Measurements from ENCODE around the gene BMPR1B. TPM values are rescaled to one million over a fixed set of nuclear protein-coding genes. Genes with fewer than 3 reads are reported as not detected.

BMPR1B gene
- polyA plus RNA-seq, 3 donors, result 0.18 to 0.48 (median 0.34) TPM

DNA sequence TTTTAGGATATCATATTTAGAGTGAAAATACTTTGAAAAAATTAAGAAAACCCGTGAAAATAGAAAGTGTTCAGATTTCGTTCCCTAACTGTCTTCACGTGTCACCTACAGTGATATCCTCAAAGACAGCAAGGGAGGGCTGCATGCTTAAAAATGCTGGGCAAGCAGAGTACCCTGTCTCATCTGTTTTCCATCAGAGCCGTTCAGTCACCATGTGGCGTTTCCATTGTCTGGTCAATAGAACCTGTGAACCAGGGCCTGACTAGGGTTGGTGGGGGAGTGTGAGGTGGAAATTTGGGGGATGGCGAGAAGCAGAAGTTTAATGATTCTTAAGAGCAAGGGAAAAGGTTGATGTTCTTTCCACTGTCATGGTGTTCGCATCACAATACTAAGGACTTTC lies 173.9 kb downstream of the BMPR1B start:
- 89 to 93% (median 89%) methylated on average over 7 of the region's 7 CpGs for WGBS, 3 donors
- H3K27ac ChIP-seq (ENCODE audit: low read depth, low read length), result no peak overlapping the region

GRCh38 chr4:94932366-94932765 lies 174.6 kb downstream of the BMPR1B start:
- H3K27ac ChIP-seq (ENCODE audit: low read depth, low read length), result no peak overlapping the region

DNA sequence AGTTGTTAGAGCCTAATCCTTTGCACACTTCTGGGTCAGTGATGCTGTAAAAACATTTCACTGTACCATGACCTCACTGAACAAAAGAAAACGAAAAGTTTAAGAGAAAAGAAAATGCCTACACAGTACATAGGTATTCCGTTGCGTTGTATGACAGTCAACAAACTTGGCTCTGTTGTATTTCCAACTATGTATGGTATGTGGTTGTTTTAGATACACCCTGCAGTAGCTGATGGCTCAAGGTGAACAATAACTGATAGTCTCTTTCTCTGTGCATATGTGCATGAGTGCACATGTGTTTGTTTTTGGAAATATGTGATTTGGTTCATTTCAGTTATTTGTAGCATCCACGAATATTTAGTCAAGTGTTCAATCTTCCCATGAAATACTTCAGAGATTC lies 176.0 kb downstream of the BMPR1B start:
- 57 to 81% (median 70%) methylated on average over 4 of the region's 4 CpGs for WGBS, 3 donors
- H3K27ac ChIP-seq (ENCODE audit: low read depth, low read length), result no peak overlapping the region

DNA sequence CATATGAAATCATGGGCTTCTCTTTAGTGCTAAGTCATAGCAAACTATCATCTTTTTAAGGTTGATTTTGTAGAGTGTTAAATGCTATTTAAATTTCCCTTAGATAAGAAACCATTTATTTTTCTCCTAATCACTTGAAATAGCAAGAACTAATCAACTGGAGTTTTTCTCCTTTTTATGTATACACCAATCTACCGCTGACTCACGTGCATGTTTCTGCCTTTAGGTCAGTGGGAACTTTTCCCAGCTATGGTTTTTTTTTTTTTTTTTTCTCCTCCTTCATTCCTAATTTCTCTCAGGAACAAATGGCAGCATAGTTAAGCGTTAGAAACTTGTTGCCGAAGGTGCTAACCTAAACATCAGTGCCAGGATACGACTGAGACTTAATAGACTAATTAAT lies 176.4 kb downstream of the BMPR1B start:
- H3K27ac ChIP-seq (ENCODE audit: low read depth, low read length), result no peak overlapping the region
- WGBS, 3 donors, result 73 to 77% (median 75%) methylated on average over 5 of the region's 5 CpGs

- H3K27ac ChIP-seq (ENCODE audit: low read depth, low read length), result no peak overlapping the region
Observed at GRCh38 chr4:94934864-94935263, 177.1 kb downstream of the BMPR1B start.

DNA sequence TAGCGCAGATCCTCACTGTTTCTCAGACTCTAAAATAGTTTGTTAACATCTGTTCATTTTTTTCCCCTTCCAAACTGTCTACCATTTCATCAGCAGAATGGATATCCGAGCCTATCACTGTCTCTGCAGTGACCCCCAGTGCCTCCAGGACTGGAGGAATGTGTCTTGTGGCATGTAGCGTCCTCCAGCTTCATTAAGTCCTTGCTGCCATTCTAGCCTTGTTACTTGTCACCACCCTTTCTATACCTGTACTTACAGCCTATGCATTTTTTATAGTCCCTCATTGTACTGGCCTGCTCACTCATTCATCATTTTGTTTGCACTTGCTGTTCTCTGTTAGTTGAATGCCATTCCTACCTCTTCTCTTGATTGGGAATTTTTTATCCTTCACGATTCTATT lies 179.1 kb downstream of the BMPR1B start:
- H3K27ac ChIP-seq (ENCODE audit: low read depth, low read length), result no peak overlapping the region
- 81 to 84% (median 82%) methylated on average over 4 of the region's 4 CpGs for WGBS, 3 donors

- 78 to 85% (median 84%) methylated on average over 2 of the region's 2 CpGs for WGBS, 3 donors
- H3K27ac ChIP-seq (ENCODE audit: low read depth, low read length), result no peak overlapping the region
Observed at GRCh38 chr4:94939791-94940519, 182.2 kb downstream of the BMPR1B start.

- no peak overlapping the region for H3K27ac ChIP-seq (ENCODE audit: low read depth, low read length)
- 89 to 92% (median 91%) methylated on average over 5 of the region's 5 CpGs for WGBS, 3 donors
Observed at GRCh38 chr4:94940520-94940908, 182.8 kb downstream of the BMPR1B start.

DNA sequence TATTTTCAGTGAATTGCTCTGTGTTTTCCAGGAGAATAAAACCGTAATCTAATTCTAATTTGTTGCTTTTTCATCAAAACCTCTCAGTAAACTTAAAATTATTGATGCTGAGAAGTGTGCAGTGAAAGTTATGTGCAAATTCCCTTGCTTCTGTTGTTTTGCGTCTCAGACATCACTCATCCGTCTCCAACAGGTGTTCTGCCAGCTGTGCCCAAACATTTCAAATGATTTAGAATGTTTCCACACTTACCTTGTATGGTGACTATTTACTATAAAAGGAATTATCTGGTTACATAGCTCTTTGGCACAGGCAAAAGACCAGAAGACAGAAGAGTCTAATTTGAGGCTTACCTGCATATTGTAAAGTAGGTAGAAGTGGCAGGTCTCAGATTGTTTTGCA lies 184.0 kb downstream of the BMPR1B start:
- H3K27ac ChIP-seq (ENCODE audit: low read depth, low read length), result no peak overlapping the region
- 64 to 79% (median 79%) methylated on average over 3 of the region's 3 CpGs for WGBS, 3 donors

GRCh38 chr4:94944726-94945125 lies 187.0 kb downstream of the BMPR1B start:
- WGBS, 3 donors, result 80 to 86% (median 82%) methylated on average over 2 of the region's 2 CpGs
- no peak overlapping the region for H3K27ac ChIP-seq (ENCODE audit: low read depth, low read length)

DNA sequence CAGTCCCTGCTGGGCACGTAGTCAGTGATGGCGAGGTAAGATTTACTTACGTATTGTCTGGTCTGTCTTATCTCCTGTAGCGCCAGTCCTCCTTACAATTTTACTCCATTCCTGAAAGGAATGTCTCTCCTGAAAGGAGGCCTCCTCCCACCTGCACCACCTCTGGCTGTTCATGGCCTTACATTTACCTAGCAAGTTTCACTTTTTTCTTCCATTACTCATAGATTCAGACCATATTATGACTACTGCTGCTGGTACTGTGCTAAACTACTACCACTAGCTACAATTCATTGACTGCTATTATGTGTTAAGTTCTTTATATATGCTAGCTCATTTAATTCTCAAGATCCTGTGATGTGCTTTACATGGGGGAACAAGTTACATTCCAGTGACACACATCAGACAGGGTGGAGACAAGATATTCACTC lies 189.9 kb downstream of the BMPR1B start:
- 63 to 94% (median 90%) methylated on average over 4 of the region's 4 CpGs for WGBS, 3 donors
- no peak overlapping the region for H3K27ac ChIP-seq (ENCODE audit: low read depth, low read length)

DNA sequence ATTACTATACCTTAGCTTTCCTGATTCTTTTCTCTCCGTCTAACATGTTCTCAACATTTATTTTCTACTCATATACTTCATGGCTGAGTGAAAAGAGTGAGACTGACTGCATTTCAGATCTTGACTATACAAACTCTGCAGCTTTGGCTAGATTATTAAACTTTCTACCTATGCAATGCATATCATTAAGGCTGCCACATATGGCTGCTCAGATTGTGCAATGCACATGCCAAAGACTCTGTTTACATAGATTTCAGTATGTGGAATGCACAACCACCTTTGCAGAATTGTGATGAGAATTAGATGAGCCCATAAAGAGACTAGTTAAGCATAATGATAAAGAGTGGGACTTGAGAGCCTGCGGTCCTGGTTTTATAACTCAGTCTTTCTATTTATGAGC lies 196.5 kb downstream of the BMPR1B start:
- 85 to 94% (median 93%) methylated on average over 2 of the region's 2 CpGs for WGBS, 3 donors
- H3K27ac ChIP-seq (ENCODE audit: low read depth, low read length), result no peak overlapping the region

DNA sequence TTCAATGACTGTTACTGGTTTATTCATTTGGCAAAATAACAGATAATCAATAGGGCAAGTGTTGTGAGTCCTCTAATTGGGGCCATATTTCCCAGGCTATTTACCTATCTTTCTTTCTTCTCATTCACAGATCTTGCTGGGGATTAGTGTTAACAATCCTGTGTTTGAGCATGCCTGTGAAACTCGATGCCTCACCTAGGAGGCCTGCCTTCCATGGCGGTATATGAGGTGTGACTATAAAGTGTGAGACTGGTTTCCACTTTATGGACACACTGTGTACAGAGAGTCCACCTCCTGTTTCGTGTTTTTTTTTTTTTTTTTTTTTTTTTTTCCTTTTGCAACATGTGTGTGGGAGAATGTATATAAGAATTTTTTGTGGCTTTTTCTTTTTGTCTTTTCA lies 199.3 kb downstream of the BMPR1B start:
- 57 to 81% (median 64%) methylated on average over 3 of the region's 3 CpGs for WGBS, 3 donors
- H3K27ac ChIP-seq (ENCODE audit: low read depth, low read length), result no peak overlapping the region

DNA sequence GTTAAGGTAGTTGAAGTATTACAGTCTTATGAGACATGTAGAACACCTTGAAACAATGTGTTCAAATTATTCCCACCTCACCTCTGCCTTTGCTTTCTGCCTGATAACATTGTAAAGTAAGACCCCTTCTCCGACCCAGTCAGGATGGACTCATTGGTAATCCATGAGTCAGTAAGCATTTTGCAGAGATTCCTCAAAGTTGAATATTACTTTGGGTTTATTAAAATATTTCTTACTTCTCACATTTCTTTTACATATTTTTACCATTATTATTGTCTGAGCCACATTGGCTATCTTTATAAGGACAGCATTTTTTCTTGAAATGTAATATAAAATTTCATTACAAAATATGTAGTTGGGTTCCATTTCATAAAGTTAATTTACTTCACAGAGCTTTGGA lies 201.6 kb downstream of the BMPR1B start:
- 92 to 100% (median 97%) methylated on average over 1 of the region's 1 CpG for WGBS, 3 donors
- no peak overlapping the region for H3K27ac ChIP-seq (ENCODE audit: low read depth, low read length)

DNA sequence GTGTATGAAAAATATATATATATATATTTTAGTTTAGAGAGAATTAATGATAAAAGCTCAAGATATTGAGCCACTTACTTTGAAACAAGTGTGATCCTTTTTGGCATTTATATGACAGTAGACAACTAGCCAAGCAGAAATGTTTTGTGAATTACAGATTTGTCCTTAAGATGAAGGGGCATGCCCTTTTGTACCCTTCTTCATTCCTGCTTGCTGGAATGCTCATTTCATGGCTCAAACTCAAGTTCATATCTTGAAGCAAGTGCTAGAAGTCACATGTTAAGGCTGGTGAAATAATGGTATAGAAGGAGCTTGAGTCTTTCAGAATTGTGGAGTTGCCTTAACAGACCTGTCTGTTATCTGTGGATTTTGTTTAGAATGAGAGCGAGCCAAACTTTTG lies 203.0 kb downstream of the BMPR1B start:
- 83 to 96% (median 91%) methylated on average over 1 of the region's 1 CpG for WGBS, 3 donors

DNA sequence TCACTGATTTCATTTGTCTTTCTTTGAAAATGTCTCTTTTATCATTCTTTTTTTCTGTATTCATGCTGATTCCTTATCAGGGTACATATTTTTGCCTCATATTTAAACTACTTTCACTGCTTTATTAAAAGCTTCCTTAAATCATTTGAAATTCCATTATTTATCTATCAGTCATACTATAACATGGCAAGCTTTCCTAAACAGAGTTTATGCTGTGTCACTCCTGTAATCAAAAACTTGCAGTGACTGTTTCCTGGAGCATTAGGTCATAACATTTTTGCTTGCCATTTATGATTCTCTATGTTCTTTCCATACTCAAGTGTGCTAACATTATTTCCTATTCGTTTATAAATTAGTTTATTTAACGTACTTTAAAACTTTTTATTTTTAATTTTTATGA lies 203.7 kb downstream of the BMPR1B start:
- WGBS, 3 donors, result 84 to 87% (median 85%) methylated on average over 2 of the region's 2 CpGs
- no peak overlapping the region for H3K27ac ChIP-seq (ENCODE audit: low read depth, low read length)

More for the DNA sequence above, 203.0 kb downstream of the BMPR1B start:
- H3K27ac ChIP-seq (ENCODE audit: low read depth, low read length), result no peak overlapping the region

DNA sequence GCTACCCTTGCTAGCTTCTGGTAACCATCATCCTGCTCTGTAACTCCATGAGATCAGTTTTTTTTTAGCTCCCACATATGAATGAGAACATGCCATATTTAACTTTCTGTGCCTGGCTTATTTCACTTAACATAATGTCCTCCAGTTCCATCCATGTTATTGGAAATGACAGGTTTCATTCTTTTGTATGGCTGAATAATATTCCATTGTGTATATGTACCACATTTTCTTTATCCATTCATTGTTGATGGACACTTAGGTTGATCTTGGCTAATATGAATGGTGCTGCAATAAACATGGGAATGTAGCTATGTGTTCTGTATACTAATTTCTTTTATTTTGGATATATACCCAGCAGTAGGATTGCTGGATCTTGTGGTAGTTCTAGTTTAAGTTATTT lies 204.7 kb downstream of the BMPR1B start:
- no peak overlapping the region for H3K27ac ChIP-seq (ENCODE audit: low read depth, low read length)

DNA sequence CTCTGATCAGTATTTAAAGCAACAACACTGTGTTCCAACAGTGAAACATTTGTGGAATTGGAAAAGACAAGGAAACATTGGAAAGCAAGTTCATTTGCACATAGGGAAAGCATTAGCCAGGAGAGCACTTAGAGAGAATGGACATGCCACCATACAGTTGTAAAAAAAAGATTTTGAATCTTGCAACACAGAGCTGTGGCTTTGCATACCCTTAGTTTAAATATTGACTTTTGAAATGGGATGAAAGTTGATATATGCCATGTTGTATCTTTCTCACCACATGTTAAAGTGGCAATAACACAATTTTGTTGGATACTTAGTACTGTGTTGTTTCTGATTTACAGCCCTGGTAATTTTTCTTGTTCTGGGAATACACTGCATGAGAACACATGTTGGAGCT lies 208.1 kb downstream of the BMPR1B start:
- H3K27ac ChIP-seq (ENCODE audit: low read depth, low read length), result no peak overlapping the region

DNA sequence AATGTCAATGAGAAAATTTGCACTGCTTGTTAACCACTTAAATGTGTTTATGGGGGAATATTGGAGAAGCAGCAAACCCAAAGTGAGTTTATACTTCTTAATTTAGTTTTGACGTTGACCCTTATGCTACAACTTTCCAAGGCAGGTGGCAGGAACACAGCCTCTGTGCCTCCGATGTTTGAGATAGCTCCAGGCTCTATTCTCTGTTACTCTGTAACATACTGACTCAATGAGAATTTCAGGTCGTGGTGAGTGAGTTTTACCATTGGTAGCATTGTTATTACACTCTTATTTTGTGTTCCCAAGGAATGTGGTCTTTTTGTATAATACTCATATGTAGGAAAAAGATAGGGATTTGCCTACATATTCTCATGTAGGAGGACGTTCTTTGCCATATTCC lies 210.7 kb downstream of the BMPR1B start:
- WGBS, 3 donors, result 80 to 83% (median 82%) methylated on average over 4 of the region's 4 CpGs
- H3K27ac ChIP-seq (ENCODE audit: low read depth, low read length), result no peak overlapping the region

DNA sequence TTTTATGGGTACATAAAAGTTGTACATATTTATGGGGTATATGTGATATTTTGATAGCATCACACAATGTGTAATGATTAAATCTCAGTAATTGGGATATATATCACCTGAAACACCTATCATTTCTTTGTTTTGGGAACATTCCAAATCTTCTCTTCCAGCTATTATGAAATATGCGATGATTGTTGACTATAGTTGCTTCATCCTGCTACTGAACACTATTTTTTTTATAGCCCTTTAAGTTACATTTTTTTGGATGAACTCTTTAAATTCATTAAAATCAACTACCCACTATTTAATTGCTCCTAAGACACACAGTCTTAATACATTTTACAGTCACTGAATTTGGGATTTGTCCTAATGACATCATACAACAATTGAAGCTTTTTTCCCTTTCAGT lies 212.9 kb downstream of the BMPR1B start:
- no peak overlapping the region for H3K27ac ChIP-seq (ENCODE audit: low read depth, low read length)
- 30 to 55% (median 44%) methylated on average over 1 of the region's 1 CpG for WGBS, 3 donors

DNA sequence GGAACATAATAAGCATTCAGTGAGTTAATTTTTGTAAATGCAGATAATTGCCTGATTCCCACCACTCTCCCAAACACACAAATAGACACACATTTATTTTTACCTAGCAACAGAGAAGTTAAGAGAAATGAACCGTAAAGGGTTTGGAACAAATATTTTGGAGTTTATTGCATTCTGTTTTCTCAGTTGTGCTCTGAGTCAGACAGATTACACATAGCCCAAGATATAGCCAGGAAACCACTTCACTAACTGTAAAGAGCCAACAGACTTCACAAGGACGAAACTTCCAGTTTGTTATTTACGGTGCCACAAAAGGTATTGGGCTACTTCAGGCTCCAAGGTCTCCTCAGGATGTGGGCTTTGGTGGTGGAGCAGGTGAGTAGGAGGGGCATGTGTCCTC lies 217.0 kb downstream of the BMPR1B start:
- 56 to 77% (median 70%) methylated on average over 3 of the region's 3 CpGs for WGBS, 3 donors
- H3K27ac ChIP-seq (ENCODE audit: low read depth, low read length), result no peak overlapping the region

Measured in adipose tissue (tissue), 3 donors.